ENCODE results near the gene RSKR.

The RSKR gene

GRCh38 chr17:28572259-28573039 is 41.5 kb downstream of the RSKR start:
- TF ChIP-seq CTCF (conservative IDR thresholded peaks at IDR 0.05; ENCODE audit: low read depth, low read length): no peak
- no peak overlapping the region for H3K4me3 ChIP-seq (ENCODE audit: low read length)
- DNase-seq (ENCODE audit: low read depth): no peak

- DNase-seq (ENCODE audit: low read depth): peak; percentile 54
- TF ChIP-seq CTCF (conservative IDR thresholded peaks at IDR 0.05; ENCODE audit: low read depth, low read length): no peak
- peak within 1 kb of the TSS; percentile 89 for H3K4me3 ChIP-seq (ENCODE audit: low read length)
These were observed 42.4 kb downstream of the RSKR start, which contains the start of gene PIGS for GRCh38 chr17:28571361-28572122. Gene PIGS (minus strand): TSS chr17:28571524. CDS start chr17:28571496, 28 bp downstream.

GRCh38 chr17:28570716-28571360 is 43.1 kb downstream of the RSKR start:
- peak overlapping the region; percentile 89 for H3K4me3 ChIP-seq (ENCODE audit: low read length)
- TF ChIP-seq CTCF (conservative IDR thresholded peaks at IDR 0.05; ENCODE audit: low read depth, low read length): no peak
- no peak for DNase-seq (ENCODE audit: low read depth)

GRCh38 chr17:28569446-28569845 is 44.5 kb downstream of the RSKR start:
- DNase-seq (ENCODE audit: low read depth): no peak
- no peak for TF ChIP-seq CTCF (conservative IDR thresholded peaks at IDR 0.05; ENCODE audit: low read depth, low read length)
- no peak overlapping the region for H3K4me3 ChIP-seq (ENCODE audit: low read length)

GRCh38 chr17:28567604-28568003 is 46.4 kb downstream of the RSKR start:
- no peak for DNase-seq (ENCODE audit: low read depth)

GRCh38 chr17:28563475-28563874 is 50.5 kb downstream of the RSKR start:
- H3K4me3 ChIP-seq (ENCODE audit: low read length): no peak overlapping the region
- TF ChIP-seq CTCF (conservative IDR thresholded peaks at IDR 0.05; ENCODE audit: low read depth, low read length): no peak
- peak; percentile 81 for DNase-seq (ENCODE audit: low read depth)

More at GRCh38 chr17:28567604-28568003, 46.4 kb downstream of the RSKR start:
- no peak overlapping the region for H3K4me3 ChIP-seq (ENCODE audit: low read length)
- TF ChIP-seq CTCF (conservative IDR thresholded peaks at IDR 0.05; ENCODE audit: low read depth, low read length): no peak

Data from retinal pigment epithelial cell (primary cell).